HG03095 (cell line): ENCODE data around the gene RNU6-9.
A peak's percentile ranks its signal among the peaks of the same experiment; 100 is the strongest.
"Not testable (repeated sequence)": the region's sequence is repeated elsewhere in the genome, so short reads cannot be mapped to it uniquely, and the experiment has no call there.

Experiments
- ATAC-seq: cut with Tn5 transposase; IDR thresholded peaks from one replicate; pipeline ENCODE4 v1.9.1; 2021; ENCODE audit warnings: moderate library complexity; ENCODE audit not compliant: unreplicated experiment

The RNU6-9 gene

GRCh38 chr19:892894-893689, at the start of gene RNU6-9, which contains the start of gene MED16:
TSS of gene RNU6-9 (plus strand) at chr19:893484.
TSS of gene MED16 (minus strand) at chr19:893187. CDS start at chr19:891131, 2,056 bp downstream.
- peak; percentile 73 for ATAC-seq

GRCh38 chr19:843836-844545, 49.3 kb upstream of the RNU6-9 start:
- ATAC-seq, result no peak

- no peak for ATAC-seq
Measured at GRCh38 chr19:844546-844971, 48.7 kb upstream of the RNU6-9 start.

GRCh38 chr19:845707-846521, 47.4 kb upstream of the RNU6-9 start:
- no peak for ATAC-seq

- ATAC-seq, result no peak
Measured at GRCh38 chr19:848386-848921, 44.8 kb upstream of the RNU6-9 start.

- ATAC-seq, result not testable (repeated sequence)
Measured at GRCh38 chr19:849195-849594, 44.1 kb upstream of the RNU6-9 start.

- no peak for ATAC-seq
Measured at GRCh38 chr19:850221-850978, 42.9 kb upstream of the RNU6-9 start.

GRCh38 chr19:850979-851335, 42.3 kb upstream of the RNU6-9 start:
- ATAC-seq, result no peak

- ATAC-seq, result no peak
Measured at GRCh38 chr19:852136-853013, 40.9 kb upstream of the RNU6-9 start, which contains the start of gene ELANE. TSS of gene ELANE (plus strand) at chr19:852303. CDS start at chr19:852329, 26 bp downstream.

GRCh38 chr19:853014-853585, 40.2 kb upstream of the RNU6-9 start:
- no peak for ATAC-seq

- not testable (repeated sequence) for ATAC-seq
Measured at GRCh38 chr19:853614-854220, 39.6 kb upstream of the RNU6-9 start.

- no peak for ATAC-seq
Measured at GRCh38 chr19:854549-854948, 38.7 kb upstream of the RNU6-9 start.

- ATAC-seq, result no peak
Measured at GRCh38 chr19:855142-855541, 38.1 kb upstream of the RNU6-9 start.

GRCh38 chr19:855566-856120, 37.6 kb upstream of the RNU6-9 start:
- no peak for ATAC-seq

- ATAC-seq, result no peak
Measured at GRCh38 chr19:858284-858683, 35.0 kb upstream of the RNU6-9 start.

- ATAC-seq, result no peak
Measured at GRCh38 chr19:858868-859843, 34.1 kb upstream of the RNU6-9 start, which contains the start of gene CFD. TSS of gene CFD (plus strand) at chr19:859664. CDS start at chr19:859690, 26 bp downstream.
